ENCODE results near the gene ARID5B. TPM values are rescaled to one million over a fixed set of nuclear protein-coding genes. Genes with fewer than 3 reads are reported as not detected.

Gene ARID5B
- total RNA-seq, 1 experiment from 2014 or later, result 0.04 TPM

- TF ChIP-seq, protein P1, sequence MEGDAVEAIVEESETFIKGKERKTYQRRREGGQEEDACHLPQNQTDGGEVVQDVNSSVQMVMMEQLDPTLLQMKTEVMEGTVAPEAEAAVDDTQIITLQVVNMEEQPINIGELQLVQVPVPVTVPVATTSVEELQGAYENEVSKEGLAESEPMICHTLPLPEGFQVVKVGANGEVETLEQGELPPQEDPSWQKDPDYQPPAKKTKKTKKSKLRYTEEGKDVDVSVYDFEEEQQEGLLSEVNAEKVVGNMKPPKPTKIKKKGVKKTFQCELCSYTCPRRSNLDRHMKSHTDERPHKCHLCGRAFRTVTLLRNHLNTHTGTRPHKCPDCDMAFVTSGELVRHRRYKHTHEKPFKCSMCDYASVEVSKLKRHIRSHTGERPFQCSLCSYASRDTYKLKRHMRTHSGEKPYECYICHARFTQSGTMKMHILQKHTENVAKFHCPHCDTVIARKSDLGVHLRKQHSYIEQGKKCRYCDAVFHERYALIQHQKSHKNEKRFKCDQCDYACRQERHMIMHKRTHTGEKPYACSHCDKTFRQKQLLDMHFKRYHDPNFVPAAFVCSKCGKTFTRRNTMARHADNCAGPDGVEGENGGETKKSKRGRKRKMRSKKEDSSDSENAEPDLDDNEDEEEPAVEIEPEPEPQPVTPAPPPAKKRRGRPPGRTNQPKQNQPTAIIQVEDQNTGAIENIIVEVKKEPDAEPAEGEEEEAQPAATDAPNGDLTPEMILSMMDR (conservative IDR thresholded peaks at IDR 0.05), result no peak
- Mint-ChIP-seq H3K9me3 (no peaks in the 10 kb centered on the region; a peak in 1 of 5 replicates), H3K4me1 (peaks cover 9 to 13% of the 10 kb centered on the region in 2 experiments), H3K36me3 (ENCODE audit: insufficient read depth in 1 of 3, low read depth in 3 of 3) (no peaks in the 10 kb centered on the region; a peak in 1 of 7 replicates), H3K27ac (no peak overlapping the region), H3K27me3 (ENCODE audit: low read depth) (peaks cover 17% of the 10 kb centered on the region), H3K4me3 (no peak overlapping the region)
- no peak overlapping the region for H3K27ac ChIP-seq (ENCODE audit: insufficient read length, low read depth, low read length)
- no peak overlapping the region for H2BK12ac ChIP-seq (ENCODE audit: insufficient read length, low read depth, low read length)
- H3K23ac ChIP-seq (ENCODE audit: insufficient read length, low read depth, low read length), result no peak overlapping the region
- no peak overlapping the region for H3K14ac ChIP-seq (ENCODE audit: insufficient read depth, low read length)
- no peak overlapping the region for H4K8ac ChIP-seq (replicated peaks; ENCODE audit: insufficient read length, low read depth, low read length)
- H3T11ph ChIP-seq (ENCODE audit: low read length), result no peak overlapping the region
- H2BK5ac ChIP-seq (ENCODE audit: insufficient read length, low read length), result no peak overlapping the region
- no peak overlapping the region for H2BK15ac ChIP-seq (ENCODE audit: low read depth, low read length)
- H3K4me1 ChIP-seq (ENCODE audit: insufficient read depth, low read length), result no peaks in the 10 kb centered on the region
- WGBS (ENCODE audit: extremely low coverage, insufficient read length, low lambda C conversion rate), result no CpG with 5 or more reads among the region's 3 CpGs
- H4K91ac ChIP-seq (ENCODE audit: insufficient read length, low read depth, low read length), result no peak overlapping the region
- H3K27me3 ChIP-seq (ENCODE audit: insufficient read depth, low read length), result no peaks in the 10 kb centered on the region
- no peak overlapping the region for H2BK120ac ChIP-seq (ENCODE audit: low read depth, low read length, poor library complexity, severe bottlenecking)
- H3K9ac ChIP-seq (ENCODE audit: extremely low read depth, insufficient read length, low read length), result no peak overlapping the region
- H3K79me1 ChIP-seq (ENCODE audit: insufficient read depth, low read depth, low read length, poor library complexity, severe bottlenecking), result no peaks in the 10 kb centered on the region
- no peaks in the 10 kb centered on the region for H3K9me3 ChIP-seq (ENCODE audit: control insufficient read depth, low read depth, low read length)
- H3K23me2 ChIP-seq (ENCODE audit: insufficient read length, low read depth, low read length, poor library complexity, severe bottlenecking), result peaks cover 11% of the 10 kb centered on the region
- no peak overlapping the region for H2AK5ac ChIP-seq (ENCODE audit: insufficient read length, low read length)
- H2AFZ ChIP-seq (ENCODE audit: low read length), result no peak overlapping the region
- no peaks in the 10 kb centered on the region for H4K20me1 ChIP-seq (ENCODE audit: control insufficient read depth, insufficient read depth, insufficient read length)
- no peak overlapping the region for H3K4me2 ChIP-seq (ENCODE audit: insufficient read depth, insufficient read length, low read length)
- no peak overlapping the region for H3K4ac ChIP-seq (ENCODE audit: low read depth, low read length)
- H3K79me2 ChIP-seq (ENCODE audit: insufficient read depth, low read length), result no peaks in the 10 kb centered on the region
- H2BK20ac ChIP-seq (ENCODE audit: low read depth, low read length, poor library complexity, severe bottlenecking), result no peak overlapping the region
- no peak overlapping the region for H4K5ac ChIP-seq (ENCODE audit: insufficient read length, low read depth, low read length)
- H3K56ac ChIP-seq (ENCODE audit: insufficient read length, low read depth, low read length), result no peak overlapping the region
- no peak overlapping the region for H3K18ac ChIP-seq (ENCODE audit: insufficient read length, low read depth, low read length)
- no peak for DNase-seq
These were observed 6.1 kb downstream of the ARID5B start for GRCh38 chr10:61907587-61907986.
